ENCODE measurements around the gene MUC20. TPM values are rescaled to one million over a fixed set of nuclear protein-coding genes. Genes with fewer than 3 reads are reported as not detected.

MUC20 gene
- total and polyA plus RNA-seq, 9 of the 15 experiments (the other 6 are each of a cell fraction or from before 2014, with no cell fraction given) = 0.03 to 0.23 (median 0.15) TPM; not detected in 3

- TF ChIP-seq MBD2 (IDR thresholded peaks at IDR 0.05; ENCODE audit: borderline replicate concordance, low read depth) (no peak), ZHX1 (conservative IDR thresholded peaks at IDR 0.05; ENCODE audit: low read length) (no peak), PTRF (tag; IDR thresholded peaks at IDR 0.05) (no peak), ZNF175 (CRISPR knock-in tag; IDR thresholded peaks at IDR 0.05; ENCODE audit: low read depth) (peak; percentile 51; the same call in 1 of the 2 replicates), ZNF79 (CRISPR knock-in tag; IDR thresholded peaks at IDR 0.05; ENCODE audit: low read depth) (no peak), GATAD2A (IDR thresholded peaks at IDR 0.05) (peak; percentile 56), ARHGAP35 (IDR thresholded peaks at IDR 0.05; ENCODE audit: partially characterized antibody) (peak; percentile 26), SMARCE1 (IDR thresholded peaks at IDR 0.05) (peak; percentile 88), PHB (CRISPR knock-in tag; IDR thresholded peaks at IDR 0.05) (0 out of 2 replicates have a peak, but pooled peaks have one; percentile 14), FOXJ2 (tag; IDR thresholded peaks at IDR 0.05) (peak; percentile 54; the same call in 1 of the 2 replicates), DEAF1 (CRISPR knock-in tag; IDR thresholded peaks at IDR 0.05) (no peak; the same call in 1 of the 2 replicates), E2F4 (CRISPR knock-in tag; IDR thresholded peaks at IDR 0.05; ENCODE audit: low read depth) (no peak), MEIS2 (IDR thresholded peaks at IDR 0.05; ENCODE audit: partially characterized antibody) (peak; percentile 38), MAFK (IDR thresholded peaks at IDR 0.05; ENCODE audit: low read length) (peak; percentile 97), NR1H2 (CRISPR knock-in tag; IDR thresholded peaks at IDR 0.05) (no peak), ZNF644 (tag; IDR thresholded peaks at IDR 0.05; ENCODE audit: low read depth) (no peak; the same call in 1 of the 2 replicates), MBD1 (CRISPR knock-in tag; IDR thresholded peaks at IDR 0.05) (peak; percentile 92), TAL1 (IDR thresholded peaks at IDR 0.05) (peak; percentile 27), ZNF589 (CRISPR knock-in tag; IDR thresholded peaks at IDR 0.05; ENCODE audit: low read depth) (no peak), MCM7 (IDR thresholded peaks at IDR 0.05) (no peak), MAFG (tag; conservative IDR thresholded peaks at IDR 0.05) (peak; percentile 99), DMBX1 (CRISPR knock-in tag; IDR thresholded peaks at IDR 0.05; ENCODE audit: borderline replicate concordance) (no peak), NEUROD1 (IDR thresholded peaks at IDR 0.05; ENCODE audit: borderline replicate concordance, low read depth, low read length, partially characterized antibody) (peak; percentile 54)
These were observed 23.0 kb upstream of the MUC20 start (continued) for GRCh38 chr3:195697582-195698324.
